ENCODE measurements around the gene APMAP.

APMAP gene

DNA sequence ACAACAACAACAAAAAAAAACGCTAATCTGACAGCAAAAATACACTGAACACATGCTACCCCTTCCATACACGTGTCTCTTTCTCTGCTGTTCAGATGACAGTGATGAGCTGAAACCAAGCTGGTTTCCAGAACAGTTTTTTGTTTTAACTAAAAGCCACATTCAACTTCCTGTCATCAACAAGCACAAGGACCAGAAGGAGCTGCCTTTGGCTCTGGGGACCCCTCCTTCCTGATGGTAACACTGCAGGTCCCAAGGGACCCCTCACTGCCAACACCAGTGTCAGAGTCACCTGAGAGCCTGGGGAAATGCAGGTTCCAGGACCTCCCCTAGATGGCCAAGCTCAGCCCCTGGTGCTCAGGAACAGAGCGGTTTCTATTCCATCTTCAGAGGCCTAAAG lies 37.5 kb downstream of the APMAP start:
- TF ChIP-seq, protein P1, sequence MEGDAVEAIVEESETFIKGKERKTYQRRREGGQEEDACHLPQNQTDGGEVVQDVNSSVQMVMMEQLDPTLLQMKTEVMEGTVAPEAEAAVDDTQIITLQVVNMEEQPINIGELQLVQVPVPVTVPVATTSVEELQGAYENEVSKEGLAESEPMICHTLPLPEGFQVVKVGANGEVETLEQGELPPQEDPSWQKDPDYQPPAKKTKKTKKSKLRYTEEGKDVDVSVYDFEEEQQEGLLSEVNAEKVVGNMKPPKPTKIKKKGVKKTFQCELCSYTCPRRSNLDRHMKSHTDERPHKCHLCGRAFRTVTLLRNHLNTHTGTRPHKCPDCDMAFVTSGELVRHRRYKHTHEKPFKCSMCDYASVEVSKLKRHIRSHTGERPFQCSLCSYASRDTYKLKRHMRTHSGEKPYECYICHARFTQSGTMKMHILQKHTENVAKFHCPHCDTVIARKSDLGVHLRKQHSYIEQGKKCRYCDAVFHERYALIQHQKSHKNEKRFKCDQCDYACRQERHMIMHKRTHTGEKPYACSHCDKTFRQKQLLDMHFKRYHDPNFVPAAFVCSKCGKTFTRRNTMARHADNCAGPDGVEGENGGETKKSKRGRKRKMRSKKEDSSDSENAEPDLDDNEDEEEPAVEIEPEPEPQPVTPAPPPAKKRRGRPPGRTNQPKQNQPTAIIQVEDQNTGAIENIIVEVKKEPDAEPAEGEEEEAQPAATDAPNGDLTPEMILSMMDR (IDR thresholded peaks at IDR 0.05; ENCODE audit: low read length, missing control alignments), result no peak
- H3K4me3 ChIP-seq (replicated peaks; ENCODE audit: low read depth, low read length), result no peak overlapping the region
- no peak for DNase-seq (ENCODE audit: low read depth)

DNA sequence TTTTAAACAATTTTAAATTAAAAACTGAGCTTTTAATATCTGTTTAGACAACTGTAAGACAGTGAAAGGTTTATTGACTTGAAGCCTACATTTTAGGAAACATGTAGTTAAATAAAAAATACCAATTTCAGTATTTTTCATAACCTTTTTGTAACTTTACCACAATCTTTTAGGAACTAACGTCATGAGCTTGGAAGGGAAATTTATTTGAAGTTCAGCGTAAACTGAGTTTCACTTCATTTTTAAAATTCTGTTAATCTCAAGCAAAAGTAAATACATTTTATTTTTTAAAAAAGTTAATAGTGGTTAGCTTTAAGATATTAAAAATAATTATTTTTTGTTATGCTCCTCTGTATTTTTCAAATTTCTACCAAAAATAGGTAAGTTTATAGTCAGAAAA lies 38.0 kb downstream of the APMAP start:
- TF ChIP-seq, protein P1 (IDR thresholded peaks at IDR 0.05; ENCODE audit: low read length, missing control alignments), result no peak
- DNase-seq (ENCODE audit: low read depth), result no peak
- H3K4me3 ChIP-seq (replicated peaks; ENCODE audit: low read depth, low read length), result no peak overlapping the region

DNA sequence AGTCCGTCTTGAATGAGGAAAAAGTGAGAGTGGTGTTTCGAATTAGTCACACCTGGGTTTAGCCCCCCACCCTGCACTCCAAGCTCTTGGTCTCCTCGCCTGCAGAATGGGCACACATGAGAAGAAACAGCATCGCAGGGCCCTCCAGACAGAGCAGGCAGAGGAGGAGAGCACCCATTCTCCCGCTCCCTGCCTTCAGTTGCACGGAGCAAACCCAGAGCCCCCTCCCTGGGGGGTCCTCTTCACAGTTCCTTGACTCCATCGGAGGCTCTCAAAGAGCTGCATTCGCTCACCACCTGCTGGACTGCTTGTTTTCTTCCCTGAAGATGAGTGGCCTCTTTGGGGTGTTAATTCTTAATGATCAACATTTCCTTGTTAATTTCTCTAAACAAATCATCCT lies 38.4 kb downstream of the APMAP start:
- H3K4me3 ChIP-seq (replicated peaks; ENCODE audit: low read depth, low read length), result no peak overlapping the region
- TF ChIP-seq, protein P1 (IDR thresholded peaks at IDR 0.05; ENCODE audit: low read length, missing control alignments), result no peak
- no peak for DNase-seq (ENCODE audit: low read depth)

DNA sequence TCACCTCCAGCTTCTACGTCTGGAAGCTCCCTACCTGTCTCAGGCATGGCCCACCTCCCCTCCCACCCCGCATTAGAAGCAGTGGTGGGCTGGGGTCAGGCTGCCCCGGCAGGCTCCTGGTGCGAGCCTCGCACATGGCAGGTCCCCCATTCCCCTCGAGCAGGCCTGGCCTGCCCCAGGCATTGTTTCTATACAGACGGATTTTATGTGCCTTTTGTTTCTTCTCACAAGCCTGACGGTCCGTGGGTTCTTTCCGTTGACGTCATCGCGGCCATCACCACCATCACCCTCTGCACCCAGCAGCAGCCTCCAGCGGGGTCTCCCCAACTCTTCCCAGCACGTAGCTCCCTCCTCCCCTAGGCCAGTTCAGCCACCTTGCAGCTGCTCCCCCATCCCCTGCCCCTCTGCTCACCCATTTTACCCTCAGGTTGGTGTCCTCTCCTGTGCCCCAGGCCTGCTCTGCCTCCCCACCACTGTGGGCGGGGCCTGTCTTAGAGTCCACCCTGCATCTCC lies 38.9 kb downstream of the APMAP start:
- TF ChIP-seq, protein P1 (IDR thresholded peaks at IDR 0.05; ENCODE audit: low read length, missing control alignments), result no peak
- DNase-seq (ENCODE audit: low read depth), result no peak

DNA sequence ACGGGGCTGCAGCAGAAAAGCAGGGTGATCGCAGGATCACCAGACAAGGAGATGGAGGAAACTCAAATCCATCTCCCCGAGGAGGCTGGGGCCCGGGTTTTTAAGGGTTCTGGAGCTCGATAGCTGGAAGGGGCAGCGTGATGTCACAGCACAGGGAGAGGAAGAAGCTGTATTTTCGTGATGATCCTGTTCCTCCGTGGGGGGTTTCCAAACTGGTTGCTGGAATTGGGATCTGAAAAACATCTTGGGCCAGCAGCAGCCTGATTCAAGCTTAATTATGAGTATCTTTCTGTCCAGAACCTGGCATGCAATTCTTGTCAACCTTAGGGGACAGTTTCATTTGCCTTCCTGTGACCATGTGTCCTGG lies 39.4 kb downstream of the APMAP start:
- H3K4me3 ChIP-seq (replicated peaks; ENCODE audit: low read depth, low read length), result no peak overlapping the region
- TF ChIP-seq, protein P1 (IDR thresholded peaks at IDR 0.05; ENCODE audit: low read length, missing control alignments), result no peak
- DNase-seq (ENCODE audit: low read depth), result no peak

More for the DNA sequence above, 38.9 kb downstream of the APMAP start:
- no peak overlapping the region for H3K4me3 ChIP-seq (replicated peaks; ENCODE audit: low read depth, low read length)

DNA sequence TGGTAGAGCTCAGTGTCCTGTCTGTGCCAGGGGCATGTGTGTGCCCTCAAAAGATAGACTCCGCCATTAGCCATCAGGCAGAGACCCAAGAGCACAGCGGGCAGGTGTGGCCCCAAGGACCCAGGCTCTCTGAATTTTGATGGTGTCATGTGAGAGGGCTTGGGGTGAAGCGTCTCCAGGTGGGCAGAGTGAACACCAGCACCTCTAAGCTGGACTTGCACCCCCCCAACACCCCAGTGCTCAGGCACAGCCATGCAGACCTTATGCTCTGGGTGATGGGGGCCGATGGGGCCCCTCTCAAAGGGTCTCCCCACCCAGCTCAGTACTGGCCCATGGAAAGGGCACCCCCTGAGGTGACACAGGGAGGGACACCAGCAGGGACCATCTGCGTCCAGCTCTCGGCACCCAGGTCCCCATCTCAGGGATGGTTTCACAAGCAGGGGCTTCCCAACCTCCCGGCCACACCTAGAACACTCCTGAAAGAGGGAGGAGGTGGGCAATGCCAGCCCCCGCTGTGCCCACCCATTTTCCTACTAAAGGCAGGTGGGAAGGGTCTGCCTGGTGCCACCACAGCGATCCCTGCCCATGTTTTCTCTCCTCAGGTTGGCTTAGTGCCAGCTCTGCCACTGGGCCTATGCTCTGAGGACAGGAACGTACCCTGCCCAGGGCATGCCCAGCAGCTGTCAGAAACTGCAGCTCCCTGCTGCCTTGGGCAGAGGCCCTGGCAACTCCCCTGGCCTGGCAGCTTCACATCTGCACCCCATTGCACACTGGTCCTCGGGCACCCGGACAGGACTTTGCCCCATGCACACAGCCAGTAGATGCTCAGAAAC lies 40.0 kb downstream of the APMAP start:
- DNase-seq (ENCODE audit: low read depth), result no peak
- TF ChIP-seq, protein P1 (IDR thresholded peaks at IDR 0.05; ENCODE audit: low read length, missing control alignments), result no peak

More for the DNA sequence above, 40.0 kb downstream of the APMAP start:
- no peak overlapping the region for H3K4me3 ChIP-seq (replicated peaks; ENCODE audit: low read depth, low read length)

Measured in fibroblast of pulmonary artery (primary cell).